Measurements from ENCODE around the gene SAT2.

Gene SAT2

GRCh38 chr17:7583253-7584109 lies 44.1 kb downstream of the SAT2 start, which contains the start of gene MPDU1:
MPDU1 (plus strand) TSS chr17:7583852; CDS start chr17:7583863, 11 bp downstream.
- H3K27me3 ChIP-seq (ENCODE audit: insufficient read depth, poor library complexity, severe bottlenecking) = no peaks in the 10 kb centered on the region
- H3K4me3 ChIP-seq (replicated peaks; ENCODE audit: insufficient read depth, low read length) = peak within 1 kb of the TSS; percentile 48
- TF ChIP-seq REST (IDR thresholded peaks at IDR 0.05; ENCODE audit: insufficient replicate concordance, low read depth) (peak; percentile 80), GABPA (IDR thresholded peaks at IDR 0.05; ENCODE audit: low read depth) (no peak), POLR2AphosphoS5 (IDR thresholded peaks at IDR 0.05; ENCODE audit: low read depth) (peak; percentile 73; the same call in 1 of the 2 replicates), CTCF (IDR thresholded peaks at IDR 0.05; ENCODE audit: insufficient read depth, low read length) (no peak), SPI1 (IDR thresholded peaks at IDR 0.05; ENCODE audit: borderline replicate concordance, low read depth) (peak; percentile 74; the same call in 1 of the 2 replicates)
- DNase-seq (ENCODE audit: low read depth in 1 of 2, low spot score in 1 of 2) = peak; percentile 84 to 89
- peak within 1 kb of the TSS; percentile 98 for H3K27ac ChIP-seq (replicated peaks)

- Histone ChIP-seq H3K4me3 (replicated peaks; ENCODE audit: insufficient read depth, low read length) (no peak overlapping the region; the same call in 1 of the 2 replicates), H3K27me3 (ENCODE audit: insufficient read depth, poor library complexity, severe bottlenecking) (no peaks in the 10 kb centered on the region), H3K27ac (replicated peaks) (peak overlapping the region; percentile 98)
- TF ChIP-seq SPI1 (IDR thresholded peaks at IDR 0.05; ENCODE audit: borderline replicate concordance, low read depth) (no peak), REST (IDR thresholded peaks at IDR 0.05; ENCODE audit: insufficient replicate concordance, low read depth) (no peak), POLR2AphosphoS5 (IDR thresholded peaks at IDR 0.05; ENCODE audit: low read depth) (no peak), CTCF (IDR thresholded peaks at IDR 0.05; ENCODE audit: insufficient read depth, low read length) (no peak), GABPA (IDR thresholded peaks at IDR 0.05; ENCODE audit: low read depth) (no peak)
- DNase-seq (ENCODE audit: low read depth in 1 of 2, low spot score in 1 of 2) = no peak
These were observed 45.0 kb downstream of the SAT2 start for GRCh38 chr17:7582396-7583252.

GRCh38 chr17:7580604-7581575 lies 46.7 kb downstream of the SAT2 start:
- TF ChIP-seq GABPA (IDR thresholded peaks at IDR 0.05; ENCODE audit: low read depth) (no peak), SPI1 (IDR thresholded peaks at IDR 0.05; ENCODE audit: borderline replicate concordance, low read depth) (no peak), CTCF (IDR thresholded peaks at IDR 0.05; ENCODE audit: insufficient read depth, low read length) (no peak), REST (IDR thresholded peaks at IDR 0.05; ENCODE audit: insufficient replicate concordance, low read depth) (no peak), POLR2AphosphoS5 (IDR thresholded peaks at IDR 0.05; ENCODE audit: low read depth) (no peak)
- no peaks in the 10 kb centered on the region for H3K27me3 ChIP-seq (ENCODE audit: insufficient read depth, poor library complexity, severe bottlenecking)
- H3K4me3 ChIP-seq (replicated peaks; ENCODE audit: insufficient read depth, low read length) = peak overlapping the region; percentile 49
- H3K27ac ChIP-seq (replicated peaks) = peak overlapping the region; percentile 72
- DNase-seq (ENCODE audit: low read depth in 1 of 2, low spot score in 1 of 2) = peak in 1 of 2 experiments; percentile 28

Measured in HL-60 (cell line).